K562 (cell line): Measurements from ENCODE around the gene ERAP2. TPM values are rescaled to one million over a fixed set of nuclear protein-coding genes. Genes with fewer than 3 reads are reported as not detected.

Experiments used
- ATAC-seq: fragments of 200-7000 bp; cut with Tn5 transposase; 3 replicates; pipeline ENCODE4 v1.9.1; 2020; ENCODE audit warnings: moderate library complexity
- BruUV-seq: library from RNA; stranded (reverse); fragments of 400-500 nt; replicated peaks from 2 replicates; lab custom pipeline; 2021; lab: Mats Ljungman, UMichigan
- CTCF ChIA-PET: fragments of 300-600 bp; formaldehyde crosslinking; extraction: SDS; loops from one replicate; lab custom pipeline; 2021; ENCODE audit warnings: low intra/inter-chr PET ratio; lab: Yijun Ruan, JAX
- POLR2A ChIA-PET: fragments of 300-600, 350-650 bp; sonication (Branson Sonifier 250); formaldehyde crosslinking; extraction: SDS; loops from one replicate; lab custom pipeline; 2021; ENCODE audit warnings: antibody characterized with exemption, inconsistent platforms; lab: Yijun Ruan, JAX
- DNase-seq, 4 experiments: peaks; one replicate each; pipeline versions ENCODE4 v3.0.0 to v3.0.0-alpha.2; 2011 to 2018; ENCODE audit warnings: low spot score in 3 of 4, mixed read lengths in 3 of 4; ENCODE audit errors: extremely low read depth in 1 of 4
- FAIRE-seq: peaks from 2 replicates; lab custom pipeline; 2011; peaks lifted over from hg19 to GRCh38; lab: Jason Lieb, UNC
- H2AFZ ChIP-seq: 2 replicates; pipeline ENCODE4 v1.6.0; 2011; ENCODE audit warnings: low read depth, low read length, control low read depth, inconsistent platforms
- H3K27ac ChIP-seq: fragments of 200-600 bp; 3 replicates; pipeline ENCODE4 v1.8.0; 2011; ENCODE audit warnings: low read depth, mild to moderate bottlenecking, control low read depth, inconsistent platforms, low read length, moderate library complexity, mixed read lengths; ENCODE audit errors: extremely low read depth
- H3K27me3 ChIP-seq, 2 experiments: fragments of 300-600 bp in 1 of 2; 2 replicates in 1 of 2; 3 replicates in 1 of 2; pipeline versions ENCODE4 v1.6.0 to v1.8.0; 2011; ENCODE audit warnings: inconsistent platforms in 2 of 2, low read length in 2 of 2, mild to moderate bottlenecking in 1 of 2, mixed read lengths in 1 of 2, moderate library complexity in 1 of 2; ENCODE audit not compliant: control insufficient read depth in 2 of 2, insufficient read depth in 2 of 2
- H3K36me3 ChIP-seq: fragments of 300-600 bp; 3 replicates; pipeline ENCODE4 v1.8.0; 2011; ENCODE audit warnings: mild to moderate bottlenecking, low read length, inconsistent platforms; ENCODE audit not compliant: control insufficient read depth, insufficient read depth
- H3K4me1 ChIP-seq, 2 experiments: fragments of 200-600 bp in 1 of 2; replicated peaks in 1 of 2; 2 replicates in 1 of 2; 3 replicates in 1 of 2; pipeline versions ENCODE4 v1.5.1 to v1.8.0; 2011; ENCODE audit warnings: inconsistent platforms in 2 of 2, low read length in 2 of 2, mild to moderate bottlenecking in 1 of 2, mixed read lengths in 1 of 2, moderate library complexity in 1 of 2; ENCODE audit not compliant: control insufficient read depth in 2 of 2, insufficient read depth in 2 of 2
- H3K4me2 ChIP-seq: 2 replicates; pipeline ENCODE4 v1.6.1; 2011; ENCODE audit warnings: low read length, control low read depth, inconsistent platforms, mixed read lengths; ENCODE audit not compliant: insufficient read depth
- H3K4me3 ChIP-seq: fragments of 200-600 bp; sonication (generic), shearing (Covaris generic); 2 replicates; pipeline ENCODE4 v1.5.1; 2016; ENCODE audit warnings: control low read depth, inconsistent platforms
- H3K79me2 ChIP-seq: fragments of 200-600 bp; 3 replicates; pipeline ENCODE4 v1.8.0; 2011; ENCODE audit warnings: low read length, inconsistent platforms; ENCODE audit not compliant: control insufficient read depth, insufficient read depth
- H3K9ac ChIP-seq, 2 experiments: 2 replicates each; pipeline versions ENCODE4 v1.6.0 to v1.6.1; 2011; ENCODE audit warnings: low read depth in 2 of 2, low read length in 2 of 2, control low read depth in 1 of 2, inconsistent platforms in 1 of 2, mild to moderate bottlenecking in 1 of 2, mixed read lengths in 1 of 2; ENCODE audit not compliant: insufficient read depth in 1 of 2
- H3K9me1 ChIP-seq: one replicate; pipeline ENCODE4 v1.6.0; 2011; ENCODE audit warnings: inconsistent platforms, mild to moderate bottlenecking, low read length, moderate library complexity; ENCODE audit not compliant: control insufficient read depth, insufficient read depth
- H3K9me3 ChIP-seq: replicated peaks from 2 replicates; pipeline ENCODE4 v1.5.1; 2011; ENCODE audit warnings: low read depth, low read length, inconsistent platforms; ENCODE audit not compliant: control insufficient read depth, insufficient read depth
- H4K20me1 ChIP-seq: replicated peaks from 2 replicates; pipeline ENCODE4 v1.6.1; 2011; ENCODE audit warnings: low read length, inconsistent platforms, mixed read lengths; ENCODE audit not compliant: control insufficient read depth, insufficient read depth
- CCAR2 ChIP-seq: fragments of 200-400 bp; formaldehyde crosslinking; IDR thresholded peaks from 2 replicates; pipeline ENCODE4 v1.6.1; 2017; ENCODE audit warnings: mild to moderate bottlenecking, low read depth, low read length
- NFE2 ChIP-seq: IDR thresholded peaks from 2 replicates; pipeline ENCODE4 v1.6.1; 2014; ENCODE audit warnings: antibody characterized with exemption, low read depth
- PHB ChIP-seq: fragments of 250-450 bp; sonication (Bioruptor Pico); IDR thresholded peaks from 2 replicates; pipeline ENCODE4 v1.5.0; 2021
- SMC3 ChIP-seq: conservative IDR thresholded peaks from 2 replicates; pipeline ENCODE4 v1.6.1; 2011; ENCODE audit warnings: low read depth, low read length, improper control_type of control experiment; ENCODE audit not compliant: insufficient read depth
- SRSF9 ChIP-seq: fragments of 200-400 bp; formaldehyde crosslinking; IDR thresholded peaks from 2 replicates; pipeline ENCODE4 v1.6.1; 2017; ENCODE audit warnings: low read depth, low read length, borderline replicate concordance
- WGBS: fragments of 100-300 bp; shearing (Covaris generic); methylation state at CpG from one replicate; pipeline ENCODE4 v1.1.6; 2016; ENCODE audit warnings: low coverage, mixed read lengths; ENCODE audit not compliant: insufficient coverage; ENCODE audit errors: missing lambda C conversion rate; 5-methylcytosine and 5-hydroxymethylcytosine counted together
- in situ Hi-C: fragments of 300-500 bp; cut with MboI; formaldehyde crosslinking; loops from 4 replicates; pipeline ENCODE4 v1.15.0; 2018; ENCODE audit warnings: inconsistent platforms, mixed read lengths
- intact Hi-C: fragments of 100-400 bp; cut with micrococcal nuclease; formaldehyde crosslinking; loops from 2 replicates; pipeline ENCODE4 v1.14.2; 2022
- polyA plus RNA-seq, 8 experiments: library from polyadenylated mRNA; depleted of rRNA in 4 of 8; stranded (reverse) in 5 of 8; unstranded in 3 of 8; fragments of >200 nt; fragmentation: Nextera tagmentation in 2 of 8; fragmentation: Illumina TruSeq in 1 of 8; extraction: Ambion mirVana in 2 of 8; extraction: Trizol in 1 of 8; gene quantifications; 2 replicates each; pipeline versions ENCODE4 v1.2.1 to v1.2.3, GENCODE V29; 2011 to 2014; ENCODE audit warnings: inconsistent platforms in 1 of 8, missing spikeins in 1 of 8
- total RNA-seq, 7 experiments: library from RNA; depleted of rRNA in 6 of 7; stranded (reverse); fragments of >200 nt in 6 of 7; fragmentation: Illumina TruSeq in 2 of 7; extraction: Trizol in 2 of 7; gene quantifications; 2 replicates each; pipeline versions ENCODE4 v1.2.1 to v1.2.3, GENCODE V29; 2011 to 2021; ENCODE audit warnings: low replicate concordance in 1 of 7
- TF ChIP-seq, protein P1 (sequence below), 2 experiments: fragments of 250-450 bp in 1 of 2; fragments of 450-650 bp in 1 of 2; sonication (Bioruptor Pico) in 1 of 2; IDR thresholded peaks; 2 replicates each; pipeline versions ENCODE4 v1.6.1 to v1.8.0; 2016 to 2021; ENCODE audit warnings: mild to moderate bottlenecking in 2 of 2, moderate library complexity in 2 of 2, missing compliant biosample characterization in 1 of 2, missing genetic modification characterization in 1 of 2
- TF ChIP-seq, protein P2 (sequence below): fragments of 450-650 bp; IDR thresholded peaks from 2 replicates; pipeline ENCODE4 v1.6.1; 2016; ENCODE audit warnings: missing biosample characterization, missing genetic modification characterization
- TF ChIP-seq, protein P3 (sequence below): fragments of 250-450 bp; sonication (Bioruptor Pico); IDR thresholded peaks from 2 replicates; pipeline ENCODE4 v1.4.0; 2020
- TF ChIP-seq, protein P4 (sequence below): fragments of 250-450 bp; sonication (Bioruptor Pico); IDR thresholded peaks from 2 replicates; pipeline ENCODE4 v1.8.0; 2022; ENCODE audit warnings: inconsistent platforms, mild to moderate bottlenecking, moderate library complexity, borderline replicate concordance

The ERAP2 gene
- total and polyA plus RNA-seq, 9 of the 15 experiments (the other 6 are each of a cell fraction or from before 2014, with no cell fraction given), result 0.93 to 4.0 (median 2.1) TPM

DNA sequence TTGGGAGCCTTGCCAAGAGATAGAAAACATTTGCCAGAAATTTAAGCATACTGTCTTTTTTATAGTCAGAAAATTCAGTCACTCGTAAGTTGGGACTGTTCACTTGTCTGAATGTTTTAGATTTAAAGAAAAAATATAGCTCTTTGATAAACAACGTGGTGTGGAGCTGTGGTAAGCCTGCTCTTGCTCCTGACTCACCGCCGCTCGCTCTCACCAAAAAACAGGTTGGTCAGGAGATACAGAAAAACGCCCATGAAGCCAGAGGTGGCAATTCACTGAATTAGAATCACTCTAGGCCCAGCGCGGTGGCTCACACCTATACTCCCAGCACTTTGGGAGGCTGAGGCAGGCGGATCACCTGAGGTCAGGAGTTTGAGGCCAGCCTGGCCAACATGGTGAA lies 65.8 kb downstream of the ERAP2 start:
- Histone ChIP-seq H3K9ac (no peak overlapping the region), H3K4me1 (peaks cover 1 to 3% of the 10 kb centered on the region in 2 experiments; a peak in 2 of 5 replicates), H3K27ac (no peak overlapping the region), H3K79me2 (peaks cover 69% of the 10 kb centered on the region), H3K36me3 (peaks cover 9% of the 10 kb centered on the region; the same call in 1 of the 3 replicates), H3K4me3 (no peak overlapping the region), H4K20me1 (no peaks in the 10 kb centered on the region), H3K27me3 (no peaks in the 10 kb centered on the region), H3K9me1 (no peaks in the 10 kb centered on the region), H3K9me3 (no peaks in the 10 kb centered on the region), H2AFZ (no peak overlapping the region), H3K4me2 (no peak overlapping the region)
- BruUV-seq, result no TSS peak
- ChIA-PET CTCF (no interaction called here), POLR2A (no interaction called here)
- WGBS, result 84% methylated on average over 9 of the region's 9 CpGs
- no peak for DNase-seq
- FAIRE-seq, result no peak
- no peak for TF ChIP-seq PHB
- no peak for TF ChIP-seq NFE2
- TF ChIP-seq, protein P1, sequence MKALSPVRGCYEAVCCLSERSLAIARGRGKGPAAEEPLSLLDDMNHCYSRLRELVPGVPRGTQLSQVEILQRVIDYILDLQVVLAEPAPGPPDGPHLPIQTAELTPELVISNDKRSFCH (CRISPR knock-in tag; IDR thresholded peaks at IDR 0.05), result no peak
- TF ChIP-seq, protein P1 (tag; IDR thresholded peaks at IDR 0.05), result no peak
- no peak for TF ChIP-seq SRSF9
- TF ChIP-seq, protein P2, sequence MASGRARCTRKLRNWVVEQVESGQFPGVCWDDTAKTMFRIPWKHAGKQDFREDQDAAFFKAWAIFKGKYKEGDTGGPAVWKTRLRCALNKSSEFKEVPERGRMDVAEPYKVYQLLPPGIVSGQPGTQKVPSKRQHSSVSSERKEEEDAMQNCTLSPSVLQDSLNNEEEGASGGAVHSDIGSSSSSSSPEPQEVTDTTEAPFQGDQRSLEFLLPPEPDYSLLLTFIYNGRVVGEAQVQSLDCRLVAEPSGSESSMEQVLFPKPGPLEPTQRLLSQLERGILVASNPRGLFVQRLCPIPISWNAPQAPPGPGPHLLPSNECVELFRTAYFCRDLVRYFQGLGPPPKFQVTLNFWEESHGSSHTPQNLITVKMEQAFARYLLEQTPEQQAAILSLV (tag), result no peak
- no peak for TF ChIP-seq SMC3
- TF ChIP-seq CCAR2, result no peak
- TF ChIP-seq, protein P3, sequence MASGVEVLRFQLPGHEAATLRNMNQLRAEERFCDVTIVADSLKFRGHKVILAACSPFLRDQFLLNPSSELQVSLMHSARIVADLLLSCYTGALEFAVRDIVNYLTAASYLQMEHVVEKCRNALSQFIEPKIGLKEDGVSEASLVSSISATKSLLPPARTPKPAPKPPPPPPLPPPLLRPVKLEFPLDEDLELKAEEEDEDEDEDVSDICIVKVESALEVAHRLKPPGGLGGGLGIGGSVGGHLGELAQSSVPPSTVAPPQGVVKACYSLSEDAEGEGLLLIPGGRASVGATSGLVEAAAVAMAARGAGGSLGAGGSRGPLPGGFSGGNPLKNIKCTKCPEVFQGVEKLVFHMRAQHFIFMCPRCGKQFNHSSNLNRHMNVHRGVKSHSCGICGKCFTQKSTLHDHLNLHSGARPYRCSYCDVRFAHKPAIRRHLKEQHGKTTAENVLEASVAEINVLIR, result no peak
- TF ChIP-seq, protein P4, sequence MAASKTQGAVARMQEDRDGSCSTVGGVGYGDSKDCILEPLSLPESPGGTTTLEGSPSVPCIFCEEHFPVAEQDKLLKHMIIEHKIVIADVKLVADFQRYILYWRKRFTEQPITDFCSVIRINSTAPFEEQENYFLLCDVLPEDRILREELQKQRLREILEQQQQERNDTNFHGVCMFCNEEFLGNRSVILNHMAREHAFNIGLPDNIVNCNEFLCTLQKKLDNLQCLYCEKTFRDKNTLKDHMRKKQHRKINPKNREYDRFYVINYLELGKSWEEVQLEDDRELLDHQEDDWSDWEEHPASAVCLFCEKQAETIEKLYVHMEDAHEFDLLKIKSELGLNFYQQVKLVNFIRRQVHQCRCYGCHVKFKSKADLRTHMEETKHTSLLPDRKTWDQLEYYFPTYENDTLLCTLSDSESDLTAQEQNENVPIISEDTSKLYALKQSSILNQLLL (CRISPR knock-in tag), result no peak
- intact Hi-C loops (no loop called here), in situ Hi-C loops (no loop called here)
- ATAC-seq, result no peak
